GM23338 (cell line): ENCODE data around the gene HTR4.

Experiments
- CREB1 ChIP-seq: fragments of 250-450 bp; sonication (Bioruptor Pico); IDR thresholded peaks from 2 replicates; pipeline ENCODE4 v1.5.0; 2020; ENCODE audit warnings: low read depth, mild to moderate bottlenecking, moderate library complexity
- CTCF ChIP-seq, 2 experiments: fragments of 200-600 bp in 1 of 2; sonication (generic) in 1 of 2; conservative IDR thresholded peaks; 2 replicates each; pipeline versions ENCODE4 v1.5.1 to v1.6.1; 2016 to 2017; ENCODE audit warnings: antibody characterized with exemption in 2 of 2, low read depth in 2 of 2, mild to moderate bottlenecking in 2 of 2, moderate library complexity in 1 of 2
- ETS1 ChIP-seq: IDR thresholded peaks from 2 replicates; pipeline ENCODE4 v1.6.1; 2016; ENCODE audit warnings: antibody characterized with exemption
- EZH2 ChIP-seq: fragments of 200-600 bp; sonication (generic); IDR thresholded peaks from one replicate; pipeline ENCODE4 v1.8.0; 2017; ENCODE audit warnings: antibody characterized with exemption, mild to moderate bottlenecking, low read depth; ENCODE audit not compliant: unreplicated experiment
- EZH2phosphoT487 ChIP-seq: fragments of 200-600 bp; sonication (generic); IDR thresholded peaks from one replicate; pipeline ENCODE4 v1.8.1; 2018; ENCODE audit warnings: antibody characterized with exemption; ENCODE audit not compliant: unreplicated experiment
- JUNB ChIP-seq: IDR thresholded peaks from one replicate; pipeline ENCODE4 v1.6.1; 2016; ENCODE audit warnings: antibody characterized with exemption; ENCODE audit not compliant: unreplicated experiment
- NANOG ChIP-seq: IDR thresholded peaks from 2 replicates; pipeline ENCODE4 v1.6.1; 2016; ENCODE audit warnings: antibody characterized with exemption, borderline replicate concordance
- POLR2AphosphoS5 ChIP-seq: IDR thresholded peaks from 2 replicates; pipeline ENCODE4 v1.6.1; 2016; ENCODE audit warnings: antibody characterized with exemption, low read depth
- REST ChIP-seq: IDR thresholded peaks from one replicate; pipeline ENCODE4 v1.6.1; 2018; ENCODE audit warnings: antibody characterized with exemption; ENCODE audit not compliant: unreplicated experiment
- STAT1 ChIP-seq: IDR thresholded peaks from one replicate; pipeline ENCODE4 v1.6.1; 2016; ENCODE audit warnings: antibody characterized with exemption; ENCODE audit not compliant: unreplicated experiment
- ZNF114 ChIP-seq: fragments of 250-450 bp; sonication (Bioruptor Pico); IDR thresholded peaks from 2 replicates; pipeline ENCODE4 v1.5.0; 2020; ENCODE audit warnings: mild to moderate bottlenecking, moderate library complexity
- ZNF331 ChIP-seq: fragments of 250-450 bp; sonication (Bioruptor Pico); IDR thresholded peaks from 2 replicates; pipeline ENCODE4 v1.5.0; 2020; ENCODE audit warnings: low read depth, mild to moderate bottlenecking, moderate library complexity
- ZNF462 ChIP-seq: fragments of 250-450 bp; sonication (Bioruptor Pico); IDR thresholded peaks from 2 replicates; pipeline ENCODE4 v1.5.0; 2020; ENCODE audit warnings: mild to moderate bottlenecking, moderate library complexity

- TF ChIP-seq CTCF (conservative IDR thresholded peaks at IDR 0.05; ENCODE audit: low read depth in 2 of 2) (no peak), POLR2AphosphoS5 (no peak), REST (no peak), EZH2 (no peak), CREB1 (no peak), NANOG (no peak), EZH2phosphoT487 (no peak), JUNB (no peak), ETS1 (no peak), ZNF331 (CRISPR knock-in tag) (no peak), STAT1 (no peak), ZNF114 (CRISPR knock-in tag) (no peak), ZNF462 (CRISPR knock-in tag) (no peak)
These were observed 162.5 kb downstream of the HTR4 start for GRCh38 chr5:148491793-148492184.
